GM13977 (cell line): ENCODE measurements around the gene SLC35D1.

Experiments used
- DNase-seq: peaks from one replicate; pipeline ENCODE4 v3.0.0; 2012; ENCODE audit warnings: low spot score
- in situ Hi-C: fragments of 300-500 bp; cut with MboI; formaldehyde crosslinking; loops from one replicate; pipeline ENCODE4 v1.12.0; 2022; ENCODE audit warnings: low sequenced_read_pairs, low pct_unique_long_range_greater_than_20kb, mixed read lengths, inconsistent platforms; ENCODE audit not compliant: unreplicated experiment
- TF ChIP-seq, protein P1 (sequence below): IDR thresholded peaks from 2 replicates; pipeline ENCODE4 v1.5.1; 2012; ENCODE audit warnings: mild to moderate bottlenecking, control low read depth; ENCODE audit not compliant: insufficient read depth; ENCODE audit errors: extremely low read depth, missing control alignments

Gene SLC35D1

DNA sequence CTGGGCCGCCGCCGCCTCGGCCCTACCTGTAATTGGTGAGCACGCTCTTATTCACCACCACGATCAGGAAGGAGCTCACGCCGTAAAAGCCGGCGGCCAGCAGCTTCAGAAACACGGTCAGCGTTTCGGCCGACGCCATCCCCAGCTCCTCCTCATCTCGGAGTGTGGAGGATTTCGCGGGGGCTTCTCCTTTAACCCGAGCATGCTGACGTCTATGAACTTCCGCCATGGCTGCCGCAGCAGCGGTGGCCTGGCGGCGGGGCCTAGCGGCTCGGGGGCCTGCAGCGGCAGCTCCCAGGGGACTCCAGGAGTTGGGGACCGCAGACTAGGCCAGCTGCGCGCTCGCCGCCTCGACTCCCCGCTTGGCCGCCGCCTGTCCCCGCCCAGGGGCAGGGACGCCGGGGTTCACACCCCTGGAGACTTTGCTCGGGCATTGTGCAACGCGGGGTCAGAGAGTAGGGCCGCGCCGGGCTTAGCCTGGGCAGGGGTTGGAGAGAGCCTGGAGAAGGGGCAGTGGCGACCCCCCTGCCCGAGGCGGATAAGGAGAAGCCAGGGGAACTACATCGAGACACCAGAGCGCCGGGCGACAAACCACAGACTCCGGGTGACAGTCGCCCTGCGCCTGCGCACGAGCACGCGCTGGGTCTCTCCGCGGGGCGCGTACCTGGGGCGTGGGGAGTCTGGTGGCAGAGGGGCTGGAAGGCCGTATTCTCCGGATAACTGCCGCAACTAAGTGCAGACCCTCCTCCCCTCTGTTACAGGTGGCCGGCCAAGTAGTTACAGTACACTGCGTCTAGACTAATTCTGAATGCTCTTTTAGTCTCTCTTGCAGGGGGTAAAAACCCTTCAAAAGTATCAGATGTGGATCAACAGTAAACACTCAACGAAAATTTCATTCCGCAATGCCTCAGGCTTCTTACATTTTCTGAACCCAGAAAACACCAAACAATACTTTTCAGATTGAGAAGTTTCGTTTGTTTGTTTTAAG lies at the start of gene SLC35D1:
Gene SLC35D1, minus strand, starts transcription at position 364 of the 988 bp plus-strand sequence. Its CDS starts 135 bp downstream, at position 229.
- in situ Hi-C loops = no loop called here
- DNase-seq = peak; percentile 94
- TF ChIP-seq, protein P1, sequence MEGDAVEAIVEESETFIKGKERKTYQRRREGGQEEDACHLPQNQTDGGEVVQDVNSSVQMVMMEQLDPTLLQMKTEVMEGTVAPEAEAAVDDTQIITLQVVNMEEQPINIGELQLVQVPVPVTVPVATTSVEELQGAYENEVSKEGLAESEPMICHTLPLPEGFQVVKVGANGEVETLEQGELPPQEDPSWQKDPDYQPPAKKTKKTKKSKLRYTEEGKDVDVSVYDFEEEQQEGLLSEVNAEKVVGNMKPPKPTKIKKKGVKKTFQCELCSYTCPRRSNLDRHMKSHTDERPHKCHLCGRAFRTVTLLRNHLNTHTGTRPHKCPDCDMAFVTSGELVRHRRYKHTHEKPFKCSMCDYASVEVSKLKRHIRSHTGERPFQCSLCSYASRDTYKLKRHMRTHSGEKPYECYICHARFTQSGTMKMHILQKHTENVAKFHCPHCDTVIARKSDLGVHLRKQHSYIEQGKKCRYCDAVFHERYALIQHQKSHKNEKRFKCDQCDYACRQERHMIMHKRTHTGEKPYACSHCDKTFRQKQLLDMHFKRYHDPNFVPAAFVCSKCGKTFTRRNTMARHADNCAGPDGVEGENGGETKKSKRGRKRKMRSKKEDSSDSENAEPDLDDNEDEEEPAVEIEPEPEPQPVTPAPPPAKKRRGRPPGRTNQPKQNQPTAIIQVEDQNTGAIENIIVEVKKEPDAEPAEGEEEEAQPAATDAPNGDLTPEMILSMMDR = no peak

DNA sequence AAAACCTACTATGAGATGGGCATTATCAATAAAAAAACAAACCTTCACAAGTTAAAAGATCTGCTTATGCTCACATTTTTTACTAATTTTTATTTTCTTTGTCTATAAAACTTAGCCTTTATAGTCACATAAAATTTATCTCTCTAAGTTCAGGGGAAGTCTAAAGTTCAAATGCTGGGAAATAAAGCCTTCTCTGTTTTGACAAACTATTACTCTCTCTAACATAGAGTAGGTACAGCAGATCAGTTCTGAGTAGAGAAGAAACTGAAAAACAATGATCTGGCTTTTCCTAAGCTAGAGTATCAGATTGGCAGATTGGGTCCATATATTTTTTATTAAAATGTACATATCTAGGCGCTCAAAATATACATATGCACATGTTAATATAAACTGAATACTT lies 49.6 kb upstream of the SLC35D1 start:
- TF ChIP-seq, protein P1 = no peak
- no peak for DNase-seq
- in situ Hi-C loops = no loop called here

DNA sequence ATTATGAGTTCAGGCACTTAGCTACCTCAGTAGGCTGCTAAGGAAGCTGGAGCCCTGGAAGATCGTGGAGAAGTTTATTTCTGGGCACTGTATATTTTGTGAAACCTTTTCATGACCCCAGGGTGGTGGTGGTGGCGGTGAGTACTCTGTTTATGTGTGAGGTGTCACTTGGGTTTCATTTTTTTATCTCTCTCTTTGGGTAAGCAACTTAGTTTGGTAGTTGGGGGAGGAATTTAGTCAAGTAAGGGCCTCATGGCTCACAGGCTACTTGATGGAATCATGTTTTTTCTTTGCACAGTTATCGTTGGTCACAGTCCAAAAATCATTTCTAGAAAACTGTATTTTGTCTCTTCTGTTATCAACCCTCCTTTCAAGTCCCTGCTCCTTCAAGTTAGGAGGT lies 46.9 kb upstream of the SLC35D1 start:
- TF ChIP-seq, protein P1 = no peak
- DNase-seq = no peak
- in situ Hi-C loops = no loop called here

DNA sequence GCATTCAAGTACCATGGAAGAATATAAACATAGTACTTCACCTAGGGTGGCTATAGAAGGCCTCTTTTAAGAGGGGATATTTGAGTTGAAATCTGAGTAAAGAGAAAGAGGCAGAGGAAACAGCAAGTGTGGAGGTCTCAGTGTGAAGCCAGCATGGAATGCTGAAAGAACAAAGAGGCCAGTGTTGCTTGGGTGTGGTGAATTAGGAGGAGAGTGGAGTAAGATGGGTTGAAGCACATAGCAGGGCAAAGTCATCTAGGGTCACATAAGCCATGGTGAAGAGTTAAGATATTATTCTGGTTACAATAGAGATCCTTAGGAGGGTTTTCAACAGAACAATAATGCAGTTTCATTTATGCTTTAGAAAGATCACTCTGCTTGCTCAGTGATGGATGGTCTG lies 43.4 kb upstream of the SLC35D1 start:
- TF ChIP-seq, protein P1 = no peak
- DNase-seq = no peak
- in situ Hi-C loops = no loop called here

DNA sequence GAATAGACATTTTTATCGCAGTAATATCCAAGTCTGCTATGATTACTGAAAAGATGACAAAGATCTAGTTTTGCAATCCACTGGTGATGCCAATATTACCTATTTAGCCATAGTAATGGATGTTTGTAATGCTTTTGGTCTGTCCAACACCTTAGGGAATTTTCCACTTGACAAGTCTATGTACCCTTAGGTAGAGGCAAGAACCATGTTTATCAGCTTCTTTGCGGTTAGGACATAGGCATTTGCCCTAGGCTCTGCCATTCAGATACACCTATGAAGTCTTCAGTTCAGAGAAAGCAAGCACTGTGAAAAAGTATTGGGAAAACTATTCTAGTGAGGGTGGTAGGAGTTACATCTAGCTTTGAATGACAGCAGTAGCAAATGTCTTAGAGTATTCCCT lies 40.2 kb upstream of the SLC35D1 start:
- in situ Hi-C loops = no loop called here
- no peak for DNase-seq
- TF ChIP-seq, protein P1 = no peak

DNA sequence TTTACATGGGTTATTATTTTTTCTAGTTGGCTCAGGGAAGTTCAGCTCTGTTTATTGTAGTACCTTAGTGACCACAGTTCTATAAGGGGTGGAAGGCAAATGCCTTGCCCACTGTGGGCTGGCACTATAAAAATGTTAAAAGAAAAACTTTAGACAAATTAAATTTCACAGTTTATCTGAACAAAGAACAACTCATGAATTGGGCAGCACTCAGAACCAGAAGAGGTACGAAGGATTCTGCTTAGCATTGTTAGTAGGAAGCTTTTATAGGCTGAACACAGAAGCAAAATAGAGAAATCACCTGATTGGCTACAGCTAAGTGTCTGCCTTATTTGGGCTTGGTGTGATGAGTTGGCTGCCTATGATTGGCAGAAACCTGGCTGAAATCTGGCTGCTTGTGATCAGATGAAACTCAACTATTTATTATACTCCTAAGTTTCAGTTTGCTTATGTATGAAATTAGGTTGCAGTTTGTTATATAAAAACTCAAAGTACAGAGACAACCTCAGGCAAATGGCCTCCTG lies 35.8 kb upstream of the SLC35D1 start:
- DNase-seq = no peak
- TF ChIP-seq, protein P1 = no peak
- in situ Hi-C loops = no loop called here
